Heart left ventricle (tissue), 13 donors: ENCODE results near the gene SIAH2.

ENCODE experiments used
- CTCF ChIP-seq, 12 donors: fragments of 200-600 bp; sonication (generic) in 4 of 12; IDR thresholded peaks; one replicate each; pipeline versions ENCODE4 v1.5.0 to v1.8.0; 2018 to 2022; ENCODE audit warnings: antibody characterized with exemption in 12 of 12, mild to moderate bottlenecking in 5 of 12
- POLR2A ChIP-seq, 2 donors: fragments of 450-650 bp; IDR thresholded peaks; one replicate each; pipeline ENCODE4 v1.6.1; 2017; ENCODE audit warnings: antibody characterized with exemption in 2 of 2, mild to moderate bottlenecking in 2 of 2, moderate library complexity in 2 of 2
- donor health status: ischemic (EF 13 %, LVEDD 7.1; RV severe dilation, severe dysfunction).
- donor health status: DM: no; HTN: yes; CAD: no.
- donor health status: DM: no; HTN: no; CAD: no.
- donor health status: ischemic (EF 25% LVEDD 6.9; RV normal size, moderate dysfunction).
- donor health status: ischemic (EF 25% LVEDD 5.7; RV mildly dilated, moderate dysfunction).
- donor health status: ischemic (EF 35%, LVEDD 5.7; RV mildly dilated, moderate dysfunction).
- donor health status: nonischemic (EF 11% LVEDD 7.7; RV severe dilation, severe dysfunction).
- donor health status: DM: yes; HTN: yes; CAD: no.
- donor health status: PGD.
- donor health status: ischemic (EF 29% LVEDD 5.4; RV normal size, mild dysfunction).
- donor health status: nonischemic (EF 23%, LVEDD 6.1; RV moderate dilation, normal function).

- TF ChIP-seq CTCF (IDR thresholded peaks at IDR 0.05) (peak in 1 of 12 donors; percentile 9), POLR2A (IDR thresholded peaks at IDR 0.05) (peak in 1 of 2 donors; percentile 89)
Observed at GRCh38 chr3:150763122-150763840, at the start of gene SIAH2.
